ENCODE measurements around the gene IYD.

IYD gene

DNA sequence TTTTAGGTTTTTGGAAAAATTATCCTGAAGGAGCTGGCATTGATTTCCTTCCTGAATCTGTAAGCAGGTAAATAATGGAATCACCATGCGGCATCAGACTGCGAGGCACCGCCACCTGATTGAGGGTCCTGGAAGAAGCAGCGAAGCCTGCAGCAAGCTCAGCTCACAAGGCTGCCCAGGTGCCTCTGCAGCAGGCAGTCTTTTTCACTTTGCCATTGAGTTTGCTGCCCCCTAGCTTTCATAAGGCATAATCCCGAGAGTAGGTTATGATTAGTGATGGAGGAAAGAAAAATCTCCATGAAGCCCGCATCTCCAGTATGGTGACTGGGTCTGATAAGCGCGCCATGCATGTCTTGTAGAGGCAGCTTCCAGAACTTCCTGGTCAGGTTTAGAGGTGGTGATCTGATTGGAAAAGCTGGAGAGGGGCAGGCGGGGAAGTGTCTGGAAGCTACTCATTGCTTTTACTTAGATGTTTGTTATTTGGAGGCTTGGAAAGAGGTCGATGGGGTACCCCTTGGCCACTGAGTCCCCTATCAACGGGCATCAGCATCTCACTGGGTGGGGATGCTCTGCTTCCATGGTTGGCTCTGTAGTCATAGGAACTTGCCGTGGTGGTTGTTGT lies 26.7 kb downstream of the IYD start:
- peak; percentile 21 for DNase-seq

DNA sequence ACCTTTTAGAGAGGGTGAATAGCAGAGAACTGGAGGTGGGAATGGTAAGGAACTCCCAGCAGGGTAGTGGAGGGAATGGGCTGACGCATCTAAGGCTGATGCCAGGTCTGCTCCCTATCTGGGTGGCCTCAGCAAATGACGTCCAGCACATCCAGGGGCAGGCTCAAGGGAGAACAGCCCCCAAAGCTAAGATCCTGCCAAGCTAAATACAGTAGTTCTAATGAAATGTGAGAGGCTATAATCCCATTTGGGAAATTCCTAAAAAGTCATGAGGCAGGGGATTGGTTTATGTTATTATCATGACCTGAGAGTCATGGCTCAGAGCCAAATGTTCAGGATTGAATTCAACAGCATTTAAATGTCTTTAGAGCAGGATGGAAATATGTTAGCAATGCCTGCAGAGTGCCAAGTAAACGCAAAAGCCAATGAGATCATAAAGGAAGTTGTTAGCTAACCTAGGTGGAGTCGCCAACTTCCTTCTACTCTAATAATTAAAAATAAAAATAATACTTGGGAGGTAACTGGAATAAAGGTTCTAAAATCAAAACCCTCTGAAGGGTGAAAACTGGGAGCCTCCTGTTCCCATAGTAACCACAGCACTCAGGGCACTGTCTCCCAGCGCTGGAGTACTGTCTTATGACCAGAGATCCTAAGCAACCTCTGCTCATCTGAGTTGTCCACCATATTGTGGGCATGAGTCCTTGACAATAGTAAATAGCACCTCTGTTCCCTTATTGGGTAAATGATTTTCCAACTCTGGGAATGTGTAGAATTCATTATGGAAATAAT lies 34.8 kb downstream of the IYD start:
- DNase-seq = peak; percentile 3

DNA sequence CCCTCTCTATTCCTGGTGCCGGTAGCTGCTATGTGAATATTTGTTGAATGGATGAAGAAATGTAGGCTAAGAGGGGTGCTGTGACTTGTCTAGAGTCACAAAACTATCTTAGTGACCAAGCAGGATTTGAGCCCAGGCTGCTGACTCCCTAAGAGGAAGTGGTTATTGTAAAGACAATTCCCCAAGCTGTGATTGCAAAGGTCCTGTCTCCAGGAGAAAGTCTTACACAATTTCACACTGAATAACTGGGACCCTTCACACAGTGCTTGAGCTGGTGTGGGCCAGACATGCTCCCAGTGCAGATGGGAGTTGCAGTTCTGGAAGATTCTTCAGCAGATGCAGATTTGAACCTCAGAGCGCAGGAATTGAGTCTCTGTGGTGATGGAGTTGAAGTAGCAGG lies 38.1 kb downstream of the IYD start:
- peak; percentile 51 for DNase-seq

DNA sequence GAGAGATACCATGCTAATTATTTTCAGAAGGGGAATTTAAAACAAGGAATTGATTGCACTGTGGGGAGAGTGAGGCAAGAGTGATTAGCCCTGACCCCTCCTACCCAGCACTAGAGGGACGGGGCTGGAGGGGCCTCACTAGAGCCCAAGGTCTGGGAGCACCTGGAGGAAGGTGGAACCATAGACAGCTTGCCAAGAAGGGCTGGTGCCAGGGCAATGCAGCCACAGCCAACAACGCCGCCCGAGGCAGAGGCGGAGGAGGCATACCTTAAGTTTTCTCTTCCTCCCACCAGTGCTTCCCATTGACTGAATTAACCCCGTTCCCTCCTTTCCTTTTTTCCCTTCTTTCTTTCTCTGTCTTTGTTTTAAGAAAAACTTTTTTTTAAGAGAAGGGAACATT lies 40.0 kb downstream of the IYD start:
- no peak for DNase-seq

DNA sequence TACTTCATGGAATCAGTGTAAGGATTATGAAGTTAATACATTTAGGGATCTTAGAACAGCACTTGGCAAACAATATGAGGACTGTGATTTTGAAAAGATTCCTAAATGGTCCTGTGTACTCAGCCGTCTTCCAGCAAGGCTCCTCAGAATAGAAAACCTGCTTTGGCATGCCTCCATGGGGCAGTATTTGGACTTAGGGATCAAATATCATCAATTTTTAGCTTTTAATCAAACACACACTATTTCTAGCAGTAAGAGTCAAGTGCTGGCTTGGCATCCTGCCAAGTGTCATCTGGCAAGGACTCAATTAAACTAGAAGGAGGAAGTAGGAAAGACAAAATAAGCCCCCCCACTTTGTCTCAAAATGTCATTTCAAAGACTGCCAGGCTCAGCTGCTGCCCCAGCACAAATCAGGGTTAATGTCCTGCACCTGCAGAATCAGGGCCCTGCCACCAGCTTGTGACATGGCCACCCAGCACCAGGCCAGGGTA lies 40.8 kb downstream of the IYD start:
- no peak for DNase-seq

DNA sequence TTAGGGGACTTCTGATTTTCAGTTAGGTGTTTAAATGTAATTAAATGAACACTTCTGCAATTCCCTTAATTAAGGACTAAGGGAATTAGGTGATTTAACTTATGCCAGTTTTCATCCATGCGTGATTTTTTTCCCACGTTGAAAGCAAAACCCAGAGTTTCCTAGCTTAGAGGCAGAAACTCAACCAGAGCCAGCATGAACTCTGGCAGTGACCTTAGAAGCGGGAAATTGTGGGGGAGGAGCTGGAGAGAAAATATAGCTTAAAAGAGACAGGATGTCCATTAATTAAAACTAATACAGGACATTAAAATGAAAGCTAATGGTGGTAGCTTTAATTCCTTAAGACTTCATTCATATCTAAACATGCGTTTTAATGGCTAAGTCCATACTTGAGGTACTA lies 41.6 kb downstream of the IYD start:
- no peak for DNase-seq

DNA sequence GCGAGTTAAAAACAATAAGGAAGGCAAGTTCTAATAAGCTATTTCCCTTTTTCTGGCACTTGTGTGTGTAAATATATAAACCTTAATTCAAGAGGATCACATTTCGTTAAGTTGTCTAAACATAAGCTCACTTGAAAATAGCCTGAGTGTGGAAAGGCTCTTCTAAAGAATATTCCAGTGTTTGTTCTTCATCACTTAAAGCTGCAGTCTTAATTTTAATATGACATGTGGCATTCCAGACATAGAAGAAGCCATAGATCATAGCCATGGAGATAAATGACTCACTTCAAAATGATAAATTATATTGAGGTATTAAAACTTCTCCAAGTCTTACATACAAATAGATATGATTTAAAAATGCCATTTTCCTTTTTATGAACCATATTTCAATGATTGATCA lies 42.1 kb downstream of the IYD start:
- no peak for DNase-seq

DNA sequence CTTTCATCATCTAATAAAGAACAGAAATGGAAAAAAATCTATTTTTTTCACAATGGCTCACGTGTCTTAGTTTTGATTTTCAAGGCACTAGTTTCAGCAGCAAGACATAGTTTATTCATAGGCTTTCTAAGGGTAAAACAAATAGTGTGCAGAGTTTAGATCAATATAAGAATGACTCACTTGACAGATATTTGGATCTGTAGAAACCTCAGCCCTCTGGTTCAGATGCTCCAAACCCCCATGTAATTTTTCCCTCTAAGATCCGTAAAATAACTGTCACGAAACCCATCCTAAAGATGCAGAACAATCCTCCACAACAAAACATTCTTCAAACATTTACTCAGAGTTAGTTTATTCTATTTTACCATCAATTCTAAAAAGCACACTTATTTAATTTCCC lies 43.4 kb downstream of the IYD start:
- DNase-seq = no peak

DNA sequence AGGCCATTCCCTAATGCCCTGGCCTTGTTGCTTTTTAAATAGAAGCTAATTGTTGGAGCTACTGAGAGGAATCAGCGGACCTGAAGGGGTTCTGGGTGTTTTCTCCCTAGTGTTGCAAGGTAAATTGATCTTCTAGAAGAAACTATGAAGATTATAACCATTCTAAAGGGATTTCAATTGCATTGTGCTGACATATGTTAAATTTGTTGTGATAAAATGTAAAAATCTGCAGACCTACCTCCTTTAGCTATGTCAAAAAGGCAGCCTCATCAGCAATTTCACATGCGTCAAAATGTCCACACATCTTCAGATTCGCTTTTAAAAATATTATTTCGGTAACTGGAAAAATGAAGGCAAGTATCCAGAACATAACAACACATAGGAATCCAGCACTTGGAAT lies 44.4 kb downstream of the IYD start:
- DNase-seq = no peak

DNA sequence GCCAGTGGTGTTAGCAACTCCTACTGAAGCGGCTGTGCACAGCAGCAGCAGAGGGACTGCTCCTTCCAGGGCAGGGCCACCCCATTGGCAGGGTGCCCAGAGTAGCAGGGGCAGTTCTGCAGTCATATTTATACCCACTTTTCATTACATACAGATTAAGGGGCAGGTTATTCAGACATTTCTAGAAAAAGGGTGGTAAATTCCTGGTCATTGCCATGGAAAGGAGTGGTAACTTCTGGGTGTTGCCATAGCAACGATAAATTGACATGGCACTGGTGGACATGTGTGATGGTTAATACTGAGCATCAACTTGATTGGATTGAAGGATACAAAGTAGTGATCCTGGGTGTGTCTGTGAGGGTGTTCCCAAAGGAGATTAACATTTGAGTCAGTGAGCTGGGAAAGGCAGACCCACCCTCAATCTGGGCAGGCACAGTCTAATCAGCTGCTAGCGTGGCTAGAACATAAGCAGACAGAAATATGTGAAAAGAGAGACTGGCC lies 45.0 kb downstream of the IYD start:
- DNase-seq = no peak

DNA sequence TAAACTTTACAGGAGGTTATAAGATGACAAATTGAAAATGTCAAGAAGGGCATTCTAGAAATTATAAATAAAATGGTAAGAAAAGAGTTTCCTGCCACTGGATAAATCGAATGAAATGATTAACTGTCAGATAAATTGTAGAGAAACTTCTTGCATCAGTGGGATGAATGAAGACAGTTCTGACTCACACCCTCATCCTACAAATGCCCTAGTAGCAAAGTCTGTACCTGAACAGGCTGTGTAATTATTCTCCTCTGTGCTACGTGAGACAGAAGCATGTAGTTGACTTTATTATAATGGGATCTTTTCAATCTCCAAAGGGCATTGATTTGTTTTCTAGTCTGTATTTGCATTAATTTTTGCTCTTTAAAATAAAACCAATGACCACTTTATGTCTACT lies 47.3 kb downstream of the IYD start:
- DNase-seq = no peak

DNA sequence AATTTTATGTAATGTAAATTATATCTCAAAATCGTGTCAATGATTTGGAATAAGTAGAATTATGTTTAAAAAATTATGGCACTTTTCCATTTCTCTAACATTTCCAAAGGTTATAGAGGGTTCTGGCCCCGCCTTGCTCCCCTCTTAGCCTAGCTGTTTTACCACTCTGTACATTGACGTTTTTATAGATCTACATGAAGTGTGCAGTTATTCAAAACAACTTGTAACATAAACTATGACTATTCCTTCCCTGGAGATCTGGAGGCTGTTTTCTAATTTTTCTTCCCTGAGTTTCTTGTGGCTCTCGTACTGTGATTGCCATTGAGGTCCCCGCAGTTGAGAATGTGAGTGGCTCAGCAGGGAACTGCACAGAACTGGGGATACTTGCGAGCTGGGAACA lies 48.4 kb downstream of the IYD start:
- DNase-seq = no peak

DNA sequence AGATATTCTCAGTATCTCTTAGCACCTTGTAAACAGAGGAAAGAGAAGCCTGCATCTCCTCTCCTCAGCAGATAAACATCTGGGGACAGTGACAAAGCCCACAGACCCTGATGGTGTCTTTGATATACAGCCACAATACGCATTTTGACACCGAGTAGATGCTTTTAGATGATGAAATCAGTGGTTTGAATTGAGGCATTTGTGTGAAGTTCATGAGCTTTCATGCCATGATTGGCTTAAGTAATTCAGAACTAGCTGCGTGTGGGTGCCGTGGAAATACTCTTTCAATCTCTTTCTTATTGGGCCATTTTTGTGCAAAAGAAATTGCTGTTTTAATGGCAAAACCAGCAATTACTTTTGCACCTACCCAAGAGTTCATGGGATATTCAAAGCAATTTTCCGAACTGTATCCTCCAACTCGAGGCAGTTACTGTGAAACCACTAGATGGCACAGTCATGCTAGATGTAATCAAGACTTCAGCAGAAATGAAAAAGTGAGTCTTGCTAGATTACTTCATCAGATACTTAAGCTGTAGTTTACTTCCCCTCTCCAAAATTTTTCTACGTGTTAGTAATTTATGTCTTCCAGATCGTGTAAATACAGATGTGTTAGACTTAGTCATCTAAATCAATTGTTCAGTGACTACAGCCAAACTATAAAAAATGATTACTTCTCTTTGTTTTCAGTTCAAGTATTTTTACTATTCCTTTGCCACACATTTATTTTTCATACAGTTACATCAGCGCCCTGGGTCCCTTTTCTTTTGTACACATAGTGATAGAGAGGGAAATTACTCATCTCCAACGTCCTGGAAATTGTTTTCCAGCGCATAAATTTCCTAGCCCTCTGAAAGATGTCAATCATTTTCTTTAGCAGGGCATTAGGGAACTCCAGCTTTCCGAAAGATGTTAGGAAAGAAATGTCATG lies 49.4 kb downstream of the IYD start:
- DNase-seq = peak; percentile 84

DNA sequence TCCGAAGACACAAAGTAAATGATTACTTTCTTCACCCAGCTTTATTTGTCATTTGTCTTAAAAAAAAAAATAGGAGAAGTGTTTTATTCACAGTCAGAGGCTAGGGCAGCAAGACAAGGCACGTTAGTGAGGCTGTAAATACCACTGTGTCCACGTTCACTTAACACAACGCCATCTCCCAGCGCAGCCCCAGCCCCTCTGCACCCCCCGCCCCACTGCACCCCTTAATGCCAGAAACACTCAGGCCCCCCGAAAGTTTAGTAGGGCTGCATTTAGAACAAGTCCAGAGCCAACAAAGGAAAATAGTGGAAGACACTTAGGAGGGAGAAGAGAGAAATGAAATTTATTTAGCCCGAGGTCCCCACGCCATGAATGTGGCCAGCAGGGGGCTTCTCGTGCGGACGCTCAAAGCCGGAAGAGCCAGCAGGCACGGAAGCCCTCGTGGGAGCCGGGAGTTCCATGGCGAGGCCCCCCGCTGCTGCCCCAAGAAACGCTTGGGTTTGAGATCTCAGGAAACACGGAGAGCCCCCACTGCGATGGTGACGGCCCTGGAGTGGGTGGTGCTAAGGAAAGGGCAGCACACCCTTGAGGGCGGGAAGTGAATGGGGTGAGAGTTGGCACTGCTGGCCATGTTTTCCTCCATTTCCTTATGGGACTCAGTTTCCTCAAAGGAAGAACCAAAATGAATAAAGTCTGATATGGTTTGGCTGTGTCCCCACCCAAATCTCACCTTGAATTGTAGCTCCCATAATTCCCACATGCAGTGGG lies 50.2 kb downstream of the IYD start:
- DNase-seq = peak; percentile 51

DNA sequence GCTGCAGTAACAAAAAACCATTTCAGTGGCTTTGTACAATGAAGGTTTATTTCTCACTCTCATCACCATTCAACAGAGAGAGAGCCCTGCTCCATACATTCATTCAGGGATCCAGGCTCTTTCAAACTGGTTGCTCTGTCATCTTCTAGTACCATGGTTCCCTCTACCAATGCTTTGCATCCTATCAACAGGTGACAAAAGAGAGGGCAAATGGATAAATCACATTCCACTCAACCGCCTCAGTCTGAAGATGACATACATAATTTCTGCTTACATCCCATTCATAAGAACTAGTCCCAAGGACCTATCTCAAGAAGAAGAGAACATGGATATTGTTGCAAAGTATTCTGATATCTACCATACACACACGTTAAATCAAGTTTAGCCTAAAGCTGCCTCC lies 51.6 kb downstream of the IYD start:
- no peak for DNase-seq

DNA sequence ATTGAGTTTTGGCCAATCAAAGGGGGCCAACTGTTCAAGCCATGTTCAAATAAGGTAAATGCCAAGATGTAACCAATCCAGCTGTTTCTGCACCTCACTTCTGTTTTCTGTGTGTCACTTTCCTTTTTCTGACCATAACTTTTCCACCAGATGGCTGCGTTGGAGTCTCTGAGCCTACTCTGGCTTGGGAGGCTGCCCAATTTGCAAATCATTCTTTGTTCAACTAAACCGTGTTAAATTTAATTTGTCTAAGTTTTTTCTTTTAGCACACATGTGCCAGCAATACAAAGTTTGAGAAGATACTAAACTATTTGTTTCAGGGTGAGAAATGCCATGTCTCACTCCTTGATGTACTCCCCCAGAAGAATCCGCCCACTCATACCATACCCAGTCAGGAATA lies 52.1 kb downstream of the IYD start:
- DNase-seq = no peak

DNA sequence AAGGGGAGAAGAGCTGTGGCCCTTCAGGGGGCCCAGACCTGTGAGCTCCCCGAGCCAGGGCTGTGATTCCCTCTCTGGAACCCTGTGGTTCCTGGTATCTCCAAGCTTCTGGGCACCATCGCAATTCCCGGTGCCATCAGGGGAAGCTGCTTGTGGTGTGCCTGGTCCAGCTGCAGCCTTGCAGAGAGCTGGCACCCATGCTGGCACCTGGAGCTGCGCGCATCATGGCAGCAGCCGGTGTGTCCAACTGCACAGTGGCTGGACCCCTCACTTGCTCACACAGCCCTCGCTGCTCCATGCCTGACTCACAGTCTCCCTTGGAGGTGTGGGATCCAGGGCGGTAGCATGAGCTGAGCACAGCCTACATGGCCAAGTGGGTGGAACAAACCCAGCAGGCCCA lies 56.7 kb downstream of the IYD start:
- no peak for DNase-seq

DNA sequence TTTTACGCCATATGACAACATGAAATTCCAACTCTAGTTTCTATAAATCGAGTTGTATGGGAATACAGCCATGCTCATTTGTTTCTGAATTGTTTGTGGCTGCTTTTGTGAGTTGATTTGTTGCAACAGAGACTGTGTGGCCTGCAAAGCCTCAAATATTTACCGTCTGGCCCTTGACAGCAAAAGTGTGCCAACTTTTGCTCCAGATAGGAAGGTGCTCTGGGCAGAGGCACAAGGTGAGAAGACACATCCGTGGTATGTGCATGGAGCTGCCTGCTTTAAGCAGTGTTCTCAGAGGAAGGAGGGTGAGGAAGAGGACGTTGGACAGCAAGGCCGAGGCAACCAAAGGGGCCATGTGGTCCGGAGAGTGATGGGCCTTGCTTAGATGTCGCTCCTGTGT lies 57.4 kb downstream of the IYD start:
- DNase-seq = no peak

DNA sequence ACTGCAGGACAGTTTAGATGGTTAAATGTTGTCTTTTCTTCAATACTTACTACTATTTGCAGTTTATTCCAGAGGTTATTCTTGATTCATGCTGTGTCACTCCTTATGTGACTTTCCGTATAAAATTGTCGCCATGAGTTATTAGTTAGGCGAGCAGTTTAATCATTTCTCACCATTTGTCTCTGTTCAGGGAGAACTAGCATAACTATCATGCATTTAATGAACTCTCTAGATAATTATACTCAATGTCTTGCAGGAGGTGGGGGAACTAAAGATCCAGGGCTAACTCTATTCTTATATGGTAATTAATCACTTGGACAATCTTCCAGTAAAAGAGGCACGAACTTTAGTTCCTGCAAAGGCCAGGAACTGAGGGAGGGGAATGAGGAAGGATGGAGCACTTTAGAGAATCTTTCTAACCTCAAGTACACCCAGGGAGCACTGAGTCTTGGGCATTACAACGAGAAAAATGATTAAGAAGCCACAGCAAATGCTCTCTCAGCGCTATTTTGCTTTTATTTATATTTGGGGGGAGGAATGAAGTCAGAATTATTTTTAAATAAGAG lies 58.3 kb downstream of the IYD start:
- no peak for DNase-seq

DNA sequence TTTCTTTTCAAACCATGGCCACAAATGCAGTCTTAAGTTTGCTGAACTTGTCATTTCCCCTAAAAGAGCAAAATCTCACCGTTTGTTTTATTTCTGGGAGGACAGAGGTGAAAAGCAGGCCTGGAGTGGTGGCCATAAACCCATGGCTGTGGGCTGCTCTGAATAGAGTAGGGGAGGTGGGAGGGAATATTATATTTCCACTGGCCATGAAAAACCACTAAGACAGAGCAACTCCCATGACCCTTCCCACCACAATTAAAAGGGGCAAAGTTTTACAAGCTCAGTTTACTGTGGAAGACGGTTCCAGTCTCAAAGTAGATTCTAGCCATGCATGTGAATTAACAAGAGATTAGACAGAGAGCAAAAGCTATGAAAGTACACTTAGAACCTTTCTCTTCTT lies 59.0 kb downstream of the IYD start:
- DNase-seq = no peak

DNA sequence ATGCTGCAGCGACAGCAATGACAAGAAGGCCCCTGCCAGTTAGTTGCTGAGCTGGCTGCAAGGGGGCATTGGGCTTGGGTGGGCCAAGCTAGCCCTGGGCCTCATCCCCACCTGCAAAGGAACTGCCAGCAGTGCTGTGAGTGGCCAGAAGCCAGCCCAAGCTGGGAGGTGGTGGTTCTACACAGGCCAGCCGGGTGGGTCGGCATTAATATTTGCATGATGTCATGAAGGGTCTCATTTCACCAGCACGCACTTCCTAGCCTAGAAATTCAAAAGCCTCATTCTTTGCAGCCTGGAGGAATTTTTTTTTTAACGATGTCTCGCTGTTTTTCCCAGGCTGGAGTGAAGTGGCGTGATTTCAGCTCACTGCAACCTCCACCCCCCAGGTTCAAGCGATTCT lies 62.0 kb downstream of the IYD start:
- DNase-seq = no peak

DNA sequence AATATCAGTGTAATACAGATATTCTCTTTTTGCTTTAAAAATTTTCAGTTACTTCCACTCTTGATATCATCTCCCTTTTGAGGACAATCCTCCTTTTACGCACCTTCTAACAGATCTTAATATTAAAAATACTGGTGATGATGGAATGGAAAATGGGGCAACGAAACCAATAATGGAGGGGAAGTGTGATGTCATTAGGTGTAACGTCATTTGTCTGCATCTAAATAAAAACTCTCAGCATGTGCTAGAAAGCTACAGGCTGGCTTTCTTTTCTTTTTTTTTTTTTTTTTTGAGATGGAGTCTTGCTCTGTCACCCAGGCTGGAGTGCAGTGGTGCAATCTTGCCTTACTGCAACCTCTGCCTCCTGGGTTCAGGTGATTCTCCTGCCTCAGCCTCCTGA lies 66.5 kb downstream of the IYD start:
- DNase-seq = no peak
